Duodenal mucosa (tissue), 2 donors: ENCODE results near the gene UBE3C.

Experiments used
- H3K27ac ChIP-seq: one replicate; pipeline ENCODE4 v1.7.0; 2013; ENCODE audit warnings: low read depth, low read length
- H3K27me3 ChIP-seq, 2 donors: one replicate each; pipeline ENCODE4 v1.7.0; 2013; ENCODE audit warnings: low read length in 2 of 2, control low read depth in 1 of 2; ENCODE audit not compliant: insufficient read depth in 2 of 2, control insufficient read depth in 1 of 2
- H3K36me3 ChIP-seq, 2 donors: one replicate each; pipeline ENCODE4 v1.7.0; 2013; ENCODE audit warnings: low read length in 2 of 2, control low read depth in 1 of 2; ENCODE audit not compliant: insufficient read depth in 2 of 2, control insufficient read depth in 1 of 2
- H3K4me1 ChIP-seq, 2 donors: one replicate each; pipeline ENCODE4 v1.7.0; 2013; ENCODE audit warnings: low read length in 2 of 2, control low read depth in 1 of 2; ENCODE audit not compliant: insufficient read depth in 2 of 2, control insufficient read depth in 1 of 2
- H3K4me3 ChIP-seq, 2 donors: one replicate each; pipeline ENCODE4 v1.7.0; 2013; ENCODE audit warnings: low read length in 2 of 2, low read depth in 1 of 2
- H3K9ac ChIP-seq, 2 donors: one replicate each; pipeline ENCODE4 v1.7.0; 2013; ENCODE audit warnings: low read length in 2 of 2, low read depth in 1 of 2
- H3K9me3 ChIP-seq, 2 donors: one replicate each; pipeline ENCODE4 v1.7.0; 2013; ENCODE audit warnings: low read length in 2 of 2, control low read depth in 1 of 2; ENCODE audit not compliant: control insufficient read depth in 1 of 2

Gene UBE3C

DNA sequence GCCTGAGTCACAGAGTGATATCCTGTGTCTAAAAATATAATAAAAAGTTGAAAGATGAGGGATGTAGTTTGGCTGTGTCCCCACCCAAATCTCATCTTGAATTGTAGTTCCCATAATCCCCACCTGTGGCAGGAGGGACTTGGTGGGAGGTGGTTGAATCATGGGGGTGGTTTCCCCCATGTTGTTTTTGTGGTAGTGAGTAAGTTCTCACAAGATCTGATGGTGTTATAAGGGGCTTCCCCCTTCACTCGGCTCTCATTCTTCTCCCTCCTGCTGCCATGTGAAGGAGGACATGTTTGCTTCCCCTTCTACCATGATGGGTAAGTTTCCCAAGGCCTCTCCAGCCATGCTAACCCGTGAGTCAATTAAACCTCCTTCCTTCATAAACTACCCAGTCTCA, 25.1 kb upstream of the UBE3C start:
- Histone ChIP-seq H3K9me3 (peaks cover 0 to 3% of the 10 kb centered on the region in 2 donors), H3K27ac (no peak overlapping the region), H3K9ac (no peak overlapping the region), H3K27me3 (no peaks in the 10 kb centered on the region), H3K4me3 (no peak overlapping the region), H3K4me1 (no peaks in the 10 kb centered on the region), H3K36me3 (no peaks in the 10 kb centered on the region)

DNA sequence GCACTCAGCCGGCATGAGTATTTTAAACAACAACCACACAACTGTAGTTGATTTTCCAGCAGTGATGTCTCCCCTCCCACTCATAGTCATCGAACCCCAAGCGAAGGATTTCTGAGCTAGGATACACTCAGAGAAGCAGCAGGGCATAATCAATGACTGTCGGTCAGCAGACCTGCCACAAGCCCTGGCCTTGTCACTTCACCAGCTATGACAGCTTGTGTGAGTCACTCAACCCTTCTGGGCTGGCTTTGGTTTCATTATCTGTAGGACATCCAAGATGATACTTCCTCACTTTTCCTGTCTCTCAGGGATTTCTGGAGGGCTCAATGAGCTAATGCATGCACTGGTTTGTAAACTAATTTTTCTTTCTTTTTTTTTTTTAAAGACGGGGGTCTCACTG, 22.0 kb upstream of the UBE3C start:
- Histone ChIP-seq H3K4me1 (no peaks in the 10 kb centered on the region), H3K9ac (no peak overlapping the region), H3K27me3 (no peaks in the 10 kb centered on the region), H3K4me3 (no peak overlapping the region), H3K27ac (no peak overlapping the region), H3K9me3 (peaks cover 0 to 3% of the 10 kb centered on the region in 2 donors), H3K36me3 (no peaks in the 10 kb centered on the region)

DNA sequence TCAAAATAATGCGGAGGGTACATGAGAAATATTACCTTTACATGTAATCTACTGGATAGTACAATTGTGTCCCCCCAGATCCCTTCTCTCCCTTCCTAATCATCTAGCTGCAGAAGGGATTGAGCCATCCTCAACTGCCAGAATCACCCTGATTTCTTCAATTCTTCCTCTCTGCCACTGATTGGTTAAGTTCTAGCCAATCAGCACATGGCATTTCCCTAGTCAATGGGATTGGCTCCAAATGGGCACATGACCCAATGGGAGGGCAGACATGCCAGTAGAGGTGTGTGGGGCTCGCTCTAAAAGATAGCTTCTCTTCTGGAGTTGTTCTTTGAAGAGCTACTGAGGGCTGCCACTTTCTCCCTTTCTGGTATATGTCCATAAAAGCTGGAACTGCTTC, 20.9 kb upstream of the UBE3C start:
- Histone ChIP-seq H3K4me1 (no peaks in the 10 kb centered on the region), H3K36me3 (no peaks in the 10 kb centered on the region), H3K9ac (no peak overlapping the region), H3K27me3 (no peaks in the 10 kb centered on the region), H3K9me3 (peaks cover 0 to 3% of the 10 kb centered on the region in 2 donors), H3K27ac (no peak overlapping the region), H3K4me3 (no peak overlapping the region)

DNA sequence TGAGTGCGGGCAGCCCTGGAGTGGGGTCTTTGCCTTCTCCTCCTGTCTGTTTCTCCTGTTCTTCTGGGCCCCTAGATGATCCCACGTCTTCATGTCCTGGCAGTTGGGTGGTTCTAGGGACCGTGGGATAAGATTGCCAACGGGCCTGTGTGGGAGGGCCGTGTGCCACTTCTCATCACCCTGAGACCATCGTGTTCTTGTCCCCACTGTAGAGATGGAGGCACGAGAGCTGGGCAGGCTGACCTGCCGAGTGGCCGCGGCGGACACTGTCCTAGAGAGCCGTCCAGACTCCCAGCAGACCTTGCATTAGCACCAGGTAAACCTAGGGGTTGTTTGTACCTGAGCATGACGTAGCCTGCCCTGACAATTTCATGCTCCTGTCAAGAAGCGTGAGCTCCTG, 18.5 kb upstream of the UBE3C start:
- Histone ChIP-seq H3K27ac (no peak overlapping the region), H3K4me1 (no peaks in the 10 kb centered on the region), H3K4me3 (no peak overlapping the region), H3K9me3 (peaks cover 0 to 3% of the 10 kb centered on the region in 2 donors), H3K27me3 (no peaks in the 10 kb centered on the region), H3K36me3 (no peaks in the 10 kb centered on the region), H3K9ac (no peak overlapping the region)

DNA sequence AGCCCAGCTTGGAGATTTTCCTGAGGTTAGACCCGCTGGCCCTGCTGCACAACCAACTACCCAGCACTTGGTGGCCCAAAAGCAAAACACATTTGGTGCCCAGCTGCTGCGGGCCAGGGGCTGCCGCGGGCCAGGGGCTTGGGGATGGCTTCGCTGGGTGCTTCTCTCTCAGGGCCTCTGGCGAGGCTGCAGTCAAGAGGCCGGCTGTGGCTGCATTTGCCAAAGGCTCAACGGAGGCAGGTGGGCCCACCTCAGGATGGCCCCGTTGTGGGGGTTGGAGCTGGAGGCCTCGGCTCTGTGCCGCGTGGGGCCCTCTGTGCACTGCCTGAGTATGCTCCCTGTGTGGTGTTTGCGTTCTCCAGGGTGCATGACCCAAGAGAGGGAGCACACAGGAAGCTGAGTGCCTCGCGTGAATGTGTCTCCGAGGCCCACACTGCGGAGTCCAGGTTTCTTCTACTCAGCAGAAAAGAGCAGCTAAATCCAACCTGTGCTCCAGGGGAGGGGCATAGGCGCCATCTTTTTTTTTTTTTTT, 17.5 kb upstream of the UBE3C start:
- no peak overlapping the region for H3K4me3 ChIP-seq
- H3K9me3 ChIP-seq, result peaks cover 0 to 3% of the 10 kb centered on the region in 2 donors
- H3K4me1 ChIP-seq, result no peaks in the 10 kb centered on the region

DNA sequence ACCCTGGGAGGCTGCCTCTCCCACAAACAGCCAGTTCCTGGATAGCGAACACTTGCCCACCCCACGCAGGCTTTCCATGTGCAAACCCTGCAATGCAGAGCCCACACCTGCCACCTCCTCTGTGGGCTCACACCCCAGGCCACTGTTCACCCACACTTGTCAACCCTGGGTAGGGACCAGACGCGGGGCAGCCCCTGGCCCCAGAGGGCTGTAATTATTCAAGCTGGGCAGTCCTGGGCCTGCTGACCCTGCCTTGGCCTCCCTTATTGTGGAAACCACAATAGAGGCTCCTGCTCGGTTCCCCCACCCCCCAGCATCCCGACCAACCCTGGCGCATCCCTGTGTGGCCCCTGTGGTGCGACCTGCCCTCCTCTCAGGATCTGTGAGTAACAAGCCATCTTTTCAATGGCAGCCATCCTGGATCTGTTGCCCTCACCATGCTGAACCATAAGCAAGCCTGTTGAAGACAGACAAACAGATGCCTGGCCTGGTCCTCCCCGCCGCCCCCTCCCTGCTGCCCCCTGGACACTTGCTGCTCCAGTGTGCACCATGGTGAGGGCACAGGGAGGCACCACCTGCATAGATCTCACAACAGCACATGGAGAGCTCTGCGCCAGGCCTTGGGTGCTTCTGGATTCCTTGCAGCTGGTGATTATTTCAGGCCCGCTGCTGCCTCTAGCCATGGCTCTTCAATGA, 15.8 kb upstream of the UBE3C start:
- Histone ChIP-seq H3K27me3 (no peaks in the 10 kb centered on the region), H3K9me3 (no peaks in the 10 kb centered on the region), H3K4me1 (no peaks in the 10 kb centered on the region), H3K36me3 (no peaks in the 10 kb centered on the region), H3K9ac (no peak overlapping the region), H3K4me3 (no peak overlapping the region), H3K27ac (no peak overlapping the region)

More for the DNA sequence above, 17.5 kb upstream of the UBE3C start:
- no peaks in the 10 kb centered on the region for H3K27me3 ChIP-seq
- no peak overlapping the region for H3K27ac ChIP-seq
- no peak overlapping the region for H3K9ac ChIP-seq
- H3K36me3 ChIP-seq, result no peaks in the 10 kb centered on the region

DNA sequence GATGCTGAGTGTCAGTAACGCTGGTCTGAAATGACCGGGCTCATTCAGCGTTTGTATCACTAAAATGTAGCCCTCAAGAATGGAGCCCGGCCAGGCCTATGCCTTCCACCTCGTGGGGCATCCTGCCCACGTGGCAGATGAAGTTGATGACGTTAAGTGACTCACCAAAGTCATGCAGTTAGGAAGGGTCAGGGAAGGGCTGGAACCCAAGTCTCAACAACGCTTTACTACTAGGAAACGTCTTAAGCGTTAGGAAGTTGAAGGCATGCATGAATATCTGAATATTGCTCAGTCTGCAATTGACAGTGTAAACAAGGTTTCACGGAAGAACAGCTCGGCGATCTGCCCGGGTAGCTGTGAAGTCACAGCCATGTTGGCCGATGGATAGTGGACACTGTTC, 14.0 kb upstream of the UBE3C start:
- peaks cover 0 to 6% of the 10 kb centered on the region in 2 donors for H3K27me3 ChIP-seq
- H3K36me3 ChIP-seq, result no peaks in the 10 kb centered on the region
- H3K9ac ChIP-seq, result no peak overlapping the region
- H3K9me3 ChIP-seq, result no peaks in the 10 kb centered on the region
- H3K27ac ChIP-seq, result no peak overlapping the region
- no peaks in the 10 kb centered on the region for H3K4me1 ChIP-seq
- H3K4me3 ChIP-seq, result no peak overlapping the region

DNA sequence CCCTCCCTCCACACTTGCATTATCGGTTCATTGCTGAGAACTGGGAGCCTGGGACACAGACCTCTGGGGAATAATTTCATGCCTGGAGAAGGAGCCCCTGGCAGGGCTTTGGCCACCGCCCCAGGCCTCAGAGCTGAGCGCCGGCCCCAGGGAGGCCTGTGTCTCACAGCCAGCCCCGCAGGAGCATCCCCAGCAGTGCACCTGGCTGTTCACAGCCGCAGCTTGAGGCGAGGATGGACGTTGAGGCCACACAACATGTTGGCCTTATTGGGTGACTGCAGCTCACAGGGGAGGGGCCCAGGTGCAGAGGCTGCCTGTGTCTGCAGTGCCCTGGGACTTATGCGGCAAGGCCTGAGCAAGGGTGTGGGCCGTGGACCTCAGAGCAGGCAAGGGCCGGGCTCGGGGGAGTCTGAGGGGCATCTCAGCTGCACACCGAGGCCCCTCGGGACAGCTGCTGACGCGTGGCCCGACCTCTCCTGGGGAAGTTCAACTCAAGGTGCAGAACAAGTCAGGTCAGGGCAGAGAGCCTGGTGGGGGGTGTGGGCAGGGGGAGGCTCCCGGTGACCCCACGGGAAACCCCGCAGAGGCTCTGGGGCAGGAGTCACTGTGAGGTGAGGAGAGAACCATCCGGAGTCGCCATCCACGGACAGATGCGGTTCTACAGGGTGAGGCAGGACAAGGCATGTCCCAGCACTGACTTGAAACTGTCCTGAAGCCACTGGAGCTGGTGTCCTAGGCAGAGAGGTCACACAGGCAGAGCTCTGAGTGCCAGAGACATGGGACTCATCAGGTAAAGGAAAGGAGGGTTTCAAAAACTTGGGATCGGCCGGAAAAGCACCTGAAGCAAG, 13.1 kb upstream of the UBE3C start:
- Histone ChIP-seq H3K27ac (no peak overlapping the region), H3K9me3 (no peaks in the 10 kb centered on the region), H3K9ac (no peak overlapping the region), H3K27me3 (peaks cover 0 to 10% of the 10 kb centered on the region in 2 donors), H3K36me3 (no peaks in the 10 kb centered on the region), H3K4me1 (no peaks in the 10 kb centered on the region), H3K4me3 (no peak overlapping the region)

DNA sequence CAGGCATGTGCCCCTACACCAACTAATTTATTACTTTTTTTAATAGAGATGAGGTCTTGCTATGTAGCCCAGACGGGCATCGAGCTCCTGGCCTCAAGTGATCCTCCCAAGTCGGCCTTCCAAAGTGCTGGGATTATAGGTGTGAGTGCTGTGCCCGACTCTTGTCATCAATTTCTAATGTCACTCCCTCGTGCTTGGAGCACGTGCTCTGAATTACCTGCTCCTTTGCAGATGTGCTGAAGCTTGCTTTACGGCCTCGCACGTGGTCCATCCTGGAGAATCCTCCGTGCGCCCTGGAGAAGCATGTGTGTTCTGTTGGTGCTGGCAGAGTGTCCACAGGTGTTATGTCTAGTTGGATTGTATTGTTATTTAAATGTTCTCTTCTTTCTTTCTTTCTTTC, 11.8 kb upstream of the UBE3C start:
- no peaks in the 10 kb centered on the region for H3K4me1 ChIP-seq
- no peak overlapping the region for H3K4me3 ChIP-seq
- H3K9me3 ChIP-seq, result no peaks in the 10 kb centered on the region
- no peaks in the 10 kb centered on the region for H3K36me3 ChIP-seq
- no peak overlapping the region for H3K9ac ChIP-seq
- peaks cover 0 to 10% of the 10 kb centered on the region in 2 donors for H3K27me3 ChIP-seq
- no peak overlapping the region for H3K27ac ChIP-seq

DNA sequence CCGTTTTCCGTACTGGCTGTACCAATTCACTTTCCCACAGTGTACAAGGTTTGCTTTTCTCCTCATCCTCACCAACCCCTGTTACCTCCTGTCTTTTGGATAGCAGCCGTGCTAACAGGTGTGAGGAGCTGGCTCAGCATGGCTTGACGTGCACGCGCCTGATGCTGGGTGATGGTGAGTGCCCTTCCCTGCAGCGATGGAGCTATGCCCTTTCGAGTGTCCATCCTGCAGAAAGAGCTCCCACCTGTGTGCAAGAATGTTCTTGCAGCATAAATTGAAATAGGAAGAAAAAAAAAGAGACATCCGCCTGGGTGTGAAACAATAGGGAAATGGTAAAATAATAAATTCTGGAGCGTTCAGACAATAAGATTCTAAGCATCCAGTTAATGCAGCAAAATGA, 9.5 kb upstream of the UBE3C start:
- no peak overlapping the region for H3K27ac ChIP-seq
- H3K36me3 ChIP-seq, result no peaks in the 10 kb centered on the region
- no peak overlapping the region for H3K4me3 ChIP-seq
- H3K4me1 ChIP-seq, result no peaks in the 10 kb centered on the region
- peaks cover 4 to 10% of the 10 kb centered on the region in 2 donors for H3K27me3 ChIP-seq
- no peak overlapping the region for H3K9ac ChIP-seq
- no peaks in the 10 kb centered on the region for H3K9me3 ChIP-seq
